Panc1 (cell line): Measurements from ENCODE around the gene PLD3.

Source experiments
- CTCF ChIP-seq: fragments of 450-650 bp; IDR thresholded peaks from 2 replicates; pipeline ENCODE4 v1.5.1; 2017; ENCODE audit warnings: mild to moderate bottlenecking
- POLR2AphosphoS5 ChIP-seq: IDR thresholded peaks from 2 replicates; pipeline ENCODE4 v1.6.1; 2012; ENCODE audit warnings: mild to moderate bottlenecking, low read depth, low read length, moderate library complexity

DNA sequence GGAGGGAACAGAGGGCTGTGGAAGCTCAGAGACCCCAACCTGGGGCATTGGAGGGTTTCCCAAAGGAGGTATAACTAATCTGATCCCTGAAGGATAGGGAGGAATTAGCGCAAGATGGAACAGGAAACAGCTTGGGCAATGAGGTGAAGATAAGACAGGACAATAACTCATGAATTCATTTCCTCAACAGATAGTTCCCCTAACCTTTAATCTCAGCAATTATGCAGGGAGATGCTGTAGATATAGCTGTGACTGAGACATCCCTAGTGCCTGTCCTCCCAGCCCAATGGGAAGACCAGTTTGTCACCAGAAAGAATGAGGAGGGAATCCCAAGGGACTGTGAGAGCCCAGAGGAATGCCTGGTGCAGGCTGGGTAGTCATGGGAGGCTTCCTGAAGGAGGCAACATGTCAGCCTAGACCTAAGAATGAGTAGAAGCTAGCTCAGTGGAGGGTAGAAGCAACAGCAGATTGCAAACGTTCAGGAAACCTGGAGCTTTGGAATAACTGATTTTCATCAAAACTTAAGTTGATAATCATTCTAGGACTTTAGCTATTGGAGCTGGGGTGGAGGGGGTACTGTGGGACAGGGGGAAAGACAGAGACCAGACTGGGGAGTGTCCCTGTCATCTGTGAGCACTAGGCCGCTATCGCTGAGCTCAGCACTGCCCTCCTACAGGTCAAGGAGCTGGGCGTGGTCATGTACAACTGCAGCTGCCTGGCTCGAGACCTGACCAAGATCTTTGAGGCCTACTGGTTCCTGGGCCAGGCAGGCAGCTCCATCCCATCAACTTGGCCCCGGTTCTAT is 22.7 kb downstream of the PLD3 start:
- no peak for TF ChIP-seq CTCF
- no peak for TF ChIP-seq POLR2AphosphoS5
